NCI-H748 treated with DMSO at 0.1 percent for 48 hours (cell line): ENCODE data around the gene OSGEP.

ENCODE experiments used
- DNase-seq: peaks from one replicate; lab custom pipeline; 2025; lab: John Stamatoyannopoulos, UW

The OSGEP gene

DNA sequence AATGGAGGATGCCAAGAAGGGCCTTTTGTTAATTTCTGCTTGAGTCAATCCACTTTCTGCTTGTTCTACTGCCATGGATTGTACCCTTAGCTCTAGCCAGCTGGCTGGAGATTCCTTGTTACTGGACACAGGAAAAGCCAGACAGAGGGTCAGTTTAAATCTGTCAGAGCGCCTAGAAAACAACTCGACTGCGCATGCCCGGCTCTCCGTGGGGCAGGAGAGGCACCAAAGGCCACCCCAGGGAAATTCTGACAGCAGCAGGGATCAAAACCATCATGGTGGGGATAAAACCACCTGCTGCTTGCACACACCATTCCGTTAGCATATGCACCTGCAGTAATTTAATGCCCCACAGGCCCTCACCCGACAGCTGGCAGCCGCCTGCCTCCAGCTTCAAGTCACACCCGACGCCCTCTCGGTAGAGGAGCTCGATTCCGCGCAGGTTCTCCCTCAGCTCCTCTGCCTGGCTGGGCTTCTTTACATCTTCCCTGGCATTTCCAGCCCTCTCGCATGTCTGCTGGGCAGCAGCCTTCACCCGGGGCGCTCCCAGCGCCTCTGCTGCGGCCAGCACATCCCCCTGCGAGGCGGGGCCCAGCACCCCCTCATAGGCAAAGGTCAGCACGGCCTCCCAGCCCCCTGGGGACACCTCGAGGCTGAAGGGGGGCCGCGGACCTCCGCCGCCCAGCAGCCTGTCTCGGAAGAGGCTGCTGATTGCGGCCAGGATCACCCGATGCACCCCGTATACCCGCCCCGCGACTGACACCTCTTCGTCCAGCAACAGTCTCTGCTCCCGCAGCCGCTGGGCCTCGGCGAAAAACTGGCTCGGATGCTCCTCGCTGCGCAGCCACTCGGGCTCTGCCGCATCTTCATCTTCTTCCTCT lies 19.7 kb downstream of the OSGEP start:
- no peak for DNase-seq

DNA sequence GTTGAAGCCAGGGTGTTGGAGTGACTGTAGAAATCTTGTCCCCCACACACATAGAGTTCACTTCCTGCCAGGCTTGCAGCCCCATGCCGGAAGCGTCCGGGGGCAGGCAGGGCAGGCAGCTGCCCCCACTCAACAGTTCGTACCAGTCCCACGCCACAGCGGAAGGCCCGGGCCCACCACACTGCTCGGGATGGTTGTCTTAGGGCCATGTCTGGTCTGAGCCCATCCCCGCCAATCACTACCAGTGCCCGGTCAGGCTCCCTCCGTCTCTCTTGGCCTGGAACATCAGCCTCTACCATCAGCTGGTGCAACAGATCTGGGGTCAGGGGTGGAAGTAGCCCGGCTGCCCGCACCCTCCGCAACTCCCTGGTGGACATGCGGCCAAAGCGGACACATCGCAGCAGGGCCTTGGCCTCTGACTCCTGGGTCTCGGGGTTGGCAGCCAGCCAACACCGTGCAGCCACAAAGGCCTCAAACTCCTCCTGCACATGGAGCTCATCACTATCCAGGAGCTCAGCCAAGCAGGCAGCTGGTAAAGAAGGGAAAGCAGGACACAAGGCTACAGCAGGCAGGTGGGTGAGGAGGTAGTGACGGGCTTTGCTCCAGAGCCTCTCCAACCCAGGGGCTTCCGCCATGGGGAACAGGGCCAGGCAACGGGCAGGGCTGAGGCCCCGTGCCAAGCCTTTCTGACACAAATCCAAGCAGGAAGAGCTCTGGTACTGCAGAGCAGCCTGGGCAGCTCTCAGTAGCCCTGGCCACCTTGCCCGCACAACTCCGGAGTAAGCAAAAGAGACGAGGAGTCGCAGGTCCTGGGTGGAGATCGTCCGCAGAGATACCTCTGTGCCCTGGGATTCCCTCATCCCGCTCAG lies 24.6 kb downstream of the OSGEP start:
- DNase-seq: no peak

DNA sequence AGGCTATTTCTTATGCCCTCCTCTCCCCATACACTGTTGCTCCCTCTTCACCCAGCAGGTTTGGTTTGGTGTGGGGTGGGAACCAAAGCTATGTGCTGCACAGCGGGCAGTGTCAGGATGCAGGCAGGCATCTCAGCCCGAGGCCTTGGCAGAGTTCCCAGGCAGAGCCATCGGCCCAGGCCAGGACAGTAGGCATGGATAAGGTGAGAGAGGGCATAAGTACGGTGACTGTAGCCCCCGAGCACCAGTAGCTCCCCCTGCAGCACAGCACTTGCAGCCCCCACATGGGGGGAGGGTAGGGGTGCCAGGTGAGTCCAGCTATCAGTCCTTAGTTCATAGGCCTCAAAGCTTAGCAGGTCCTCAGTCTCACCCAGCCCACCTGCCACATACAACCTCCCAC lies 25.8 kb downstream of the OSGEP start:
- no peak for DNase-seq

DNA sequence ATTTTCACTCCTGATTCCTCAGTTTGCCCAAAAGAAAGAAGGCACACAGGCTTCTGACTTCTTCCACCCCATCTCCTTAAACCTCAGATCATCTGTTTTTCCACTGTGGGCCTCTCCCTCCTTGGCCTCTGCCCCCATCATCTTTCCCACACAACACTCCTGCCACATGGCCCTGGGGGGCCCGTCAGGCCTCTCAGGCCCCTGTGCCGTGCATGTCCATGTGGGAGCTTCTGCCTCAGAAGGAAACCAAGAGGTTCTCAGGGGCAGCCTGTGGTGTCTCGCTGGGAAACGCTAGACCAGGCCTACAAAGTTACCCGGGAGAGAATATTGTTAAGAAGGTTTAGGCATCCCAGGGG lies 26.6 kb downstream of the OSGEP start:
- DNase-seq: no peak

DNA sequence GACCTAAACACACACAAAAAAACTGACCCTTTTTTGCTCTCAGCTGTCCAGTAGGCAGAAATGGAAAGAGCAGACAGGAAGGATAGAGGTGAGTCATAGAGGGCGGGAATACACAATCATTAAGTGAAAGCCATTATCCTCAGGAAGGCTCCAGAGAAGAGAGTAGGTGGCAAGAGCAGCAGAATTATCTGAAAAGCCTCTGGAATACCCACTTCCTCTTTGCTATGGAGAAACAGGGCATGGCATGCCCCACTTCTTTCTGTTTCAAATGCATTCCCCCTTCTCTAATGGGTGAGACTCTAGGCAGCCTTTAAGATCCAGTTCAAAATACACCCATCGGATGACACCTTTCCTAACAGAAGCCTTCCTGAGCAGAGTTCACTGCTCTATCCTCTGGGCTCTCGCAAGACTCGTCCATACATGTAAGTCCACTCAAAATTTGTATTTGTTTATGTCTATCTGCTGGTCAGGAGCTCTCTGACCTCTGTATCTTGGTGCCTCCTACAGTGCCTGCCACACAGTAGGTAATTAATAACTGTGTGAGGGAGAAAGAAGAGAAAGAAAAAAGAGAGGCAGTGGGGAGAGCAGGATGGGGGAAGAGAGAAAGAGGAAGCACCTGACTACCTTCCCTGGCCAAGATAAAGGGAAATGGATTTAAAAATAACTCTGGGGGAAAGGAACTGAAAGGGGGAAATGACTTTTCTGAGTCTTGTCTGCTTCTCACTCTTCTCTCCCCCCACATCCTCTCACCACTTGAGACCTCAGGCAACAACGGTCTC lies 27.2 kb downstream of the OSGEP start:
- no peak for DNase-seq

DNA sequence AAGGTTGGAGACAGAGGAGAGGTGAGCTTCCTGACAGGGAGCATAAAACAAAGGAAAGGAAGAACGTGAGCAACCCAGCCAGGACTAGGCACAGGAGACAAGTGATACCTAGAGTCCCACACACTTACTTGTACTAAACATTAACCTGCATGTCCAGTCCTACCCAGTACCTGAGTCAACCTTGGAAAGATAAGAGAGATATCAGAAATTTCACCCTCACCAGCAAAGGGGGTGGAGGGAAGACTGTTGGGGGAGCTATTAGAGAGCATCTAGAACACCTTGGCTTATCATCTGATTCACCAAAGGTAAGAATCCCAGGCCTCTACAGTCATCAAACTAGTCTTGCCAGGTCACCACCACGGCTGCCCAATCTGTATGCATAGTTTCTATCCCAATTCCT lies 29.8 kb downstream of the OSGEP start:
- no peak for DNase-seq

DNA sequence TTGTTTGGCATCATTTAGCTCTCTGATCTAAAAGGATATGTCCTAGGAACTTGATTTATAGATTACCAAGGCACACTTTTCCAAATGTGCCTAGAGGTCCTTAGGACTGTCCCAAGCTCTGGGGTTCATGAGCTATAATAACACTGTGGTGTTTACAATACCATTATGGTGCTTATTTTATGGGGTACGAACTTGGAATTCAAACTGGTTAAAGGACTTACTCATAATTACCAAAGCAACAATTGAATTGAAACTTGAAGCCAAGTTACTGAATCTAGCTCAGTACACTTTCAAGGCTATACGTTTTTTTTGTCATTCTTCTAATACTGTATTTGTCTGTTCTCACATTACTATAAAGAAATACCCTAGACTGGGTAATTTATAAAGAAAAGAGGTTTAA lies 31.7 kb downstream of the OSGEP start:
- DNase-seq: no peak

DNA sequence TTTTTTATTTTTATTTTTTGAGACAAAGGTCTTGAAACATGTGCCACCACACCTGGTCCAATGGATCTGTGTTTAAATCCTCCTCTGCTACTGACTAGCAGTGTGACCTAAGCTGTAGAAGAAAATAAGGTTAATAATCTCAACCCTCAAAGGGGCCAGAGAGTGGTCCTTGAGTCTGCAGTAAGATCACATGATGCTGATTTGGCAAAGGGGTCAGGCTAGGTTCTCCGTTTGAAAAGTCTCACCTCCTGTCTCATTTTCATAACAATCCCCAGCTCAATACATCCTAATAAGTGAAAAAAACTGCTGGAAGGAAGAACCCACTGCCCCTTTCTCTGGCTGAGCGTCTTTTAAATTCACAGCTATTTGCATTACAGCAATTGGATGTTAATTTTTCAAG lies 33.3 kb downstream of the OSGEP start:
- DNase-seq: no peak

DNA sequence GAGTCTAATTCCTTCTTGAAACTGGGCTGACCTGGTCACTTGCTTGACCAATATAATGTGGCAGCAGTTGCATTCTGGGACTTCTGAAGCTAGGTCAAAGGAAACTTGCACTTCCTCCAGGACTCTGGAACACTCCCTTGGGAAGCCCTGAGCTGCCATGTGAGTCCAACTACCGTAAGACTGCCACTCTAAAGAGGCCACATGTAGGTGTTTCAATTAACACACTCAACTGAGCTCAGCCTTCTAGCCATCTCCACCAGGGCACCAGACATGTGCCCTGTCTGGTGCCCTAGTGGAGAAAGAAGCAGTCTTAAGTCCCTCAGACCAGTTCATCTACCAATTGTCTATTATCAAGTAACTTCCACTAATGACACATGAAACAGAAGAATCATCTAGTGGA lies 35.2 kb downstream of the OSGEP start:
- DNase-seq: no peak

DNA sequence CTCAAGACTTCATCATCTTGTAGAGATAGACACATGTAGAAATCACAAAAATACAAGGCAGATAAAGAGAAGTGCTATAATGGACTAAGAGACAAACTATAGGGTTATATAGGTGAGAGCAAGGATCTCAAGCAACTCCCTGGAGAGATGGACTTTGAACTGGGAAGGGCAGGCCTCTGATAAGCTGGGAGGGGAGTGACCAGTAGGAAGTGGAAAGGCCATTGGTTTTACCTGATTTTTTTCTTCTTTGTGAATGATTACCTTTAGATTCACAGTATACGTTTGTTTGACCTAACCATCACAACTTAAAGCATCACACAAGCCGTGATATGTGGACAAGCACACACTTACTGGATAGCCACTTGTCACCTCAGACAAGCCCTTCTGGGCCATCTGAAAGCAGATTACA lies 36.1 kb downstream of the OSGEP start:
- no peak for DNase-seq

DNA sequence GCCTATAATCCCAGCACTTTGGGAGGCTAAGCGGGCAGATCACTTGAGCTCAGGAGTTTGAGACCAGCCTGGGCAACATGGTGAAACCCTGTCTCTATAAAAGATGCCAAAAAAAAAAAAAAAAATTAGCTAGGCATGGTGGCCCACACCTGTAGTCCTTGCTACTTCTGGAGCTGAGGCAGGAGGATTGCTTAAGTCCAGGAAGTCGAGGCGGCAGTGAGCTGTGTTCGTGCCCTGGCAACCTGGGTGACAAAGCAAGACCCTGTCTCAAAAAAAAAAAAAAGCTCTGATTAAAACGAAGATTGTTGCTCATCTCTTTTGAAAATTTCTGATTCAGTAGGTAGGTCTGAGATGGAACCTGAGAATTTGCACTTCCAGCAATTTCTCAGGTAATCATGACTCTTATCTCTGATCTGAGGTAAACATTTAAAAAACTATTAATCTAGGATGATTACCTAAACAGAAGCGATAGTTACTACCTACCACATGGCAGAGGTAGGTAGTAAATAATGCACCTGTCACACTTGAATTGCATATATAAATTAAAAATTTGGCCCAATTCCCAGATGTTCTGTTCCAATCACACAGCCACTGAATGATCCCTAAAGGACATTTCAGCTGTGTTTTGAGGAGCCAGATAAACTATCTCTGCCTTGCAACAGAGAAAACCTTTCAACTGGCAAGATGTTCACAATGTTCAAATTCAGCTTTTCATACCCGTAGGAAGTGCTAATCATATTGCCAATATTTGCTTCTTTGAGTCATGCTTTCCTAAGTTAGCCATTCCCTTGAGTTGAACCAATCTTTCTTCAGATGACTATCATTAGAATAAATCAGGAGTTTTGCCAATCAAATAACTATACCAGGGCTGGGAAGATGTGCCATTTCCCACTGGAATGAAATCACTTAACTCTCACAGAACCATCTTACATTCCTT lies 37.1 kb downstream of the OSGEP start:
- DNase-seq: peak; percentile 38

DNA sequence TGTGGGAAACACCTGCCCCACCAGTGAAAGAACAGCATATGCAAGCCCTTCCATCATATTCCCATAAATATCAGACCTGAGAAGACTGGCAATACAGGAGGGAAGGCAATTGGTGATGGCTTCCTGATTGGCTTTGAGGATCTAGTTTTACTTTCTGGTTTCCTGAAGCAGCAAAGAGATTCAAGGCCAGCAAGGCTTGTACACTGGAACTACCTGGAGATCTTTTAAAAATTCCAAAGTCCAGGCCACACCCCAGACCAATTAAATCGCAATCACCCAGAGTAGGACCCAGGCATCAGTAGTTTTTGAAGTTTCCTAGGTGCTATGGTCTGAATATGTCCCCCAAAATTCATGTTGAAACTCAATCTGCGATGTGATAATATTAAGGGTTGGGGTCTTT lies 38.4 kb downstream of the OSGEP start:
- no peak for DNase-seq

DNA sequence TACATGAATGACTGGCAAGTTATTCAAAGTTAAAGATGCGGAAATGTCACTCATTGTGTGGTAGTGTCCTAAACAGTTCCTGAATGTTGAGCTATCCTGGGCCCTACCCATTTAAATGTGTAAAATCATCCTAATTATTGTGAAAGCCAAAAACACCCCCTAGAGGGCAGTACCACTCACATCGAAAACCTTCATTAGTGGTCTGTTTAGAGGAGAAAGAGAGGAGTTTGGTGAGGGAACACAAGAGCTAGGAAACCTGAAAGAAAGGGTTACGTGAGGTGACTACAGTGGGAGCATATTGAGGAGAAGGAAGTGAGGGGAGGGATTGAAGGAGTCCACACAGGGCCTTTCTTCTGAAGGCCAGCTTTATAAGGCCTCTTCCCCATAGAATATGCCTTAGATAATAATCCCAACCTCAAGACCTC lies 38.8 kb downstream of the OSGEP start:
- peak; percentile 22 for DNase-seq

DNA sequence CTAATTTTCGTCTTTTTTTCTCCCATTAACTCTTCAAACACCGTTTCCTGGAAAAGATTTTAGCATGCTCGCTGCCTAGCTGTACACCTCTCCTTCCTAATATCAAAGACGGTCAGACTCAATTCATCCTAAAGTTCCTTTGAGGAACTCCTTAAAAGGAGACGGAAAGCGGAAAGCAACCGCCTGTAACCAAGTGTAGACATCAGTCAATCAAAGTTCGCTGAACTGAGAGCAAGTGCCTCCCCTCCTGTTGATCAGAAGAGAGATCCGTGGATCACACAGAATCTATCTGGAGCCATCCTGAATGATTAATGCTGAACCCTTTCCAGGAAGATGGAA lies 40.9 kb downstream of the OSGEP start:
- DNase-seq: no peak

DNA sequence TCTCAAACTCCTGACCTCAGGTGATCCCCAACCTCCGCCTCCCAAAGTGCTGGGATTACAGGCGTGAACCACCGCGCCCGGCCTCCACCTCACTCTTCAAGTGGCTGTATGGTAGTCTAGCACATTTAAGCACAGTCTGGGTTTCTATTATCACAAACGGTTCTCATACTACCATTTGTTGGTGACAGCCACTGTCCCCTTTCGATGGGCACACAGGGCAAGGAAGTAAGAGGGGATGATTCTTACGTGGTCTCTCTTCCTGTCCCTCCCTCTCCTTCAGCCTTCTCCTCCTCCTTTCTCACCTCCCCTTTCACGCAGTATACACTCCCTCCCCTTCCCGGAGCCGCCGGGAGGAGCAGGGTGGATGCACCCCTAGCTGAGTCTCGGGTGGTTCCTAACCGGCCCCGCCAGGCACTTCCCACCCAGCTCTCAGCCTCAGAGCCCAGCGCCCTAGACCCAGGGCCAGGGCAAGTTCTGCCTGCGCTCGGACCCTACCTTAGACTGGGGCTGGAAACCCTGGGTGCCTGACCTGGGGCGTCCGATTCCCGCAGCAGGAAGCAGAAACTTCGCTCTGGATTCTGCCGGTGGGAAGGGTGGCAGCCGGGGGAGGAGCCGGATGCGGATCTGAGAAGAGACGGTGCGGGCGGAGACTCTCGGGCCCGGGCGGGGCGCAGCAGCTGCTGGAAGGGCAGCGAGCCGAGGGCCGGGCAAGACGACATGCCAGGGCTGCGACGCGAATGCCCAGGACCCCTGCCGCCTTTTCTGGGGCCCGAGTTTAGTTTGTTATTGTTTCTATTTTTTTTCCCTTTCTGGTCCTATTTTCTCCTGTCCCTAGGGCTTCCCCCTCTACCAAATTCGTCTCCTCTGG lies 41.5 kb downstream of the OSGEP start, which contains the start of gene TEP1:
Gene TEP1, minus strand, starts transcription at position 626 of the 868 bp plus-strand sequence. CDS start 5,062 bp downstream, outside the sequence.
- DNase-seq: peak; percentile 65

DNA sequence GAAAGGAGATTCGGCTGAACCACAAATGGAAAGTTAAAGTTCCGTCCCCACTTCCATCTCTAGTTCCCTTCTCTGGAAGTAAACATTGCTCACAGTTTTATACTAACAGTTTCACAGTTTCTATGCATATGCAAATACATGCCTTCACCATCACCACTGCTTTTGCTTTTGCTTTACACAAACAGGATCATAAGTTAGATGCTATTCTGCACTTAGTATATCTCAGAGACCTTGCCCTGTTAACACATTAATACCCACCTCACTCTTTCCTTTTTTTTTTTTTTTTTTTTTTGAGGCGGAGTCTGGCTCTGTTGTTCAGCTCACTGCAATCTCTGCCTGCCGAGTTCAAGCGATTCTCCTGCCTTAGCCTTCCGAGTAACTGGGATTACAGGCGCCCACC lies 42.2 kb downstream of the OSGEP start:
- DNase-seq: no peak

DNA sequence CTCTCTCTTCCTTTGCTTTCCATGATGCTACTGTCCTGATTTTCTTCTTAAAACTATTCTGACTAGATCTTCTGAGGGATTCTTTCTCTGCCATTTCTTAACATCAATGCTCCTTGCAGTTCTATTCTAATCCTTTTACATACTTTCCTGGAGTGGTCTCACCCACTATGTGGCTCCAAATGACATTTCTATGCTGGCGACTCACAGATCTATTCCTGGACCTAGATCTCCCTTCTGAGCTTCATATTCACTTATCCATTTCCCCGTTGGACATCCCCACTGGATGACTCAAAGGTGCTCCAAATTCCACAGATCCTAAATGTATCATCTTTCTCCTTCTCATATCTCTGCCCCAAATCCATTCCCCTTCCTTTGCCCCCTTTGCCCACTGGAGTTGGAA lies 45.4 kb downstream of the OSGEP start:
- no peak for DNase-seq

DNA sequence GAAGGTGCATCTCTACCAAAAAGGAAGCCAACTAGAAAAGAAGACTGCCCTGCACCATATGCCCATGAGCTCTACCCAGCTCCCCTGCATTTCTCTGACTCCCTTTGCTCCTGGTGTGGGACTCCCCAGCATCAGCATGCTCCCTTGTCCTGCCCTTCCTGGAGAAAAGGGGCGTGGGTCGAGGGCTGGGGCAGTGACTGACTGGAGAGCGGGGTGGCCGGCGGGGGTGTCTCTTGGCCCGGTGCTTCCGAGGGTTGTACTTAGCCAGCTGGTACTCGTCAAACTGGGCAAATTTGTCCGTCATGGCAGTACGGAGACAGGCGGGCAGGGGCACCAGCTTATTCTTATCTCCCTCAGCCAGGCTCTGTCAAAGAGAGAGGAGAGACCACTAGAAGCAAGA lies 51.1 kb downstream of the OSGEP start:
- no peak for DNase-seq

DNA sequence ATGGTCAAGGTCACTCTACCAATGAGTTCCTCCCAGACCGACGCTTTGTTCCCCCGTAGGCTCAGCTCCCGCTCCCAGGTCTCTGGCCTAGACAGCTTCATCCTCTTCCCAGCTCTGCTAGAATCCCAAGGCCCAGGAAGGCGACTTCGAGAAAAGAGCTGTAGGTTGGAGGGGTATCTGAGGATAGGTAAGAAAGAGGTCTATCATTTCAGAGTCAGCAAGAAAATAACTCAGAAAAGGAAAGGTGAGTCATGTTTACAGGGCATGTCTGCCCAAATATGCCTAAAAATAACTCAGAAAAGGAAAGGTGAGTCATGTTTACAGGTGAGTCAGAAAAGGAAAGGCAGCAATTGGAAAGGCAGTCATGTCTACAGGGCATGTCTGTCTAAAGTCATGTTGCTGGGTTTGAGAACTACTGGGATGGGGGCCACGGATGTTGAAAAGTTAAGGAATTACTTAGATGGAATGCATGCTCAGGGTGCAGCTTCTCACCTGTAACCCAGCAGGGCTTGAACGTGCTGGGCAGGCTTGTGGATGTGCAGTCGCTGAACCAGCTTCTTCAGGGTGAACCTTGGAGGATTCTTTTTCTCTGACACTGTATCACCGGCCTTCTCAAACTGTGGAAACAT lies 53.5 kb downstream of the OSGEP start:
- DNase-seq: no peak

DNA sequence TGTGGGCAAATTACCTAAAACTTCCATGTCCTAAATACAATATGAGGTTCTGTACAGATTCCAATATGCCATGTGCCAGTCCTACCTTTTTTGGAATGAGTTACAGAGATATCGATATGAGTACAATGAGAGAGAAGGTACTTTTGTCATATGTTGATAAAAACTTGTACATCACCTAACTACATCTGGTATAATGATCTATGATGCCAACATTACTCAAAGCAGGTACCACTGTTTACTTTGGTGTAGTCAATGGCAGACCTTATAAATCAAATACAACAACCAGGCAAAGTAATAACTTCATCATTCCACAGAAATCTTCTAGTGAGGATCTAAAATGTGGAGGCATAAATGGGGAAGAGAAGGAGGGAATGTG lies 54.0 kb downstream of the OSGEP start:
- no peak for DNase-seq
